Measurements from ENCODE around the gene CCDC138.

Gene CCDC138

GRCh38 chr2:108922141-108922915 lies 135.8 kb downstream of the CCDC138 start:
- no peak overlapping the region for H3K4me3 ChIP-seq (replicated peaks; ENCODE audit: low read depth, low read length)
- DNase-seq (ENCODE audit: extremely low read depth, low read depth), result no peak
- TF ChIP-seq CTCF (IDR thresholded peaks at IDR 0.05; ENCODE audit: low read depth, low read length, missing control alignments), result no peak

DNA sequence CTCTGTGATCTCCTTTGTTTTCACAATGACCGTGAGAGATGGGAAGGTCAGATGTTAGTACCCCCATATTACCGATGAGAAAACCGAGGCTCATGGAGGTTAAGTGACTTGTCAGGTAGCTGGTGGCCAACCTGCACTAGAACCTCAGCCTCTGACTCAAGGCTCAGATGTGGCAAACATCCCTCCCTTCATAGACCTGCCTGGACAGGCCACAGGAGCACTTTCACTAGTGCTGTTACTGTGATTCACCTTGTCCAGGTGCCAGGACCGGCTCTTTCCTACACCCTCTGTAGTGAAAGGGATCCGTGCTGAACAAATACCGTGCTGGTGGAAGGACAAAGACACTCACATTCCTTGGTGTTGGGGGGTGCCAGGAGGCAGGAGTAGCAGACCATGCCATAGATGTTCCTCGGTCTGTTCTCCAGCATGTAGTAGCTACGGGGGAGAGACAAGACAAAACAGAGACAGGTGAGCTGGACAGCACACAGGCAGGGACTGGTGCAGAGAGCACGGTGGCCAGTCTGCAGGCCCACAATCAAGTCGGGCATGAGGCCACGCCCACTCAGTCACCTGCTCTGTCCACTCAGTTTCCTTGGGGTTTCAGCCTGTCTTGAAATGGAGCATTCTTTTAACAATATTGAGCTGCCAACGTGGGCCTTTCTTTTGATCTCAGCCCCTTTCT lies 136.6 kb downstream of the CCDC138 start:
- TF ChIP-seq CTCF (IDR thresholded peaks at IDR 0.05; ENCODE audit: low read depth, low read length, missing control alignments), result no peak
- DNase-seq (ENCODE audit: extremely low read depth, low read depth), result no peak
- no peak overlapping the region for H3K4me3 ChIP-seq (replicated peaks; ENCODE audit: low read depth, low read length)

DNA sequence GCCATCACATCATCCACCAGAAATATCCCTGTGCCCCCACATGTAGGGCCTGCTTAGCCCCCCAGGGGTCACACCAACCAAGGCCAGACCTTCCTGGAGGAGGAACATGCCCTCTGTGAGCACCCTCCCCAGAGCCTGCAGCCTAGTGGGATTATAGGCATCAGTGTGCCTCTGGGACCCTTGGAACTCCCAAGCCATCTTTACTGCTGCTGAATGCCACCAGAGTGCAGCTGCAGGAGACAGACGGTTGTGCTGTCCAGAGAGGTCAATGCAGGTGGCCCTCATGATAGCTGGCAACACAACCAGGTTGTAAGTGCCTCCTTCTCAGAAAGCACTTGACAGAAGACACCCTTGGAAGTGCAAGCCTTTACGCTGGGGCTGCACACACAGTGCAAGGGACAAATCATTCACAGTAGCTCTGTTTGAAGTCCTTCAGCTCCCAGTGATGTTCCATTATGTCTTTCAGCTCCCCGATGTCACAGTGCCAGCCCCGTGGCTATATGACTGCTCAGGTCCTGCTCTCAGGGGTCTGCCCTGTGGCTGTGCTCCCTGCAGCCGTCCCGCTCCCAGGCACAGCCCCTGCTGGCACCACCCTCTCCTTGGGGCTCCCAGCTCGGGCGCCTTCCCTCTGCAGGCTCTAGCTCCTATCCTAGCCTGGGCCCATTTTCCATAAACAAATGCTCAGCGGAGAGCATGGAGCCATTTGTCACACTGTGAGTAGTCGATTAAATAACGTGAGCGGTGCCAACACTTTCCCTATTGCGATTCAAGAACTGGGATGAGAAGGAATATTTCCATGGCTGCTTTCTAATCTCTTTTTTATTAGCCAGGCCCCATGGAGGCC lies 137.4 kb downstream of the CCDC138 start:
- TF ChIP-seq CTCF (IDR thresholded peaks at IDR 0.05; ENCODE audit: low read depth, low read length, missing control alignments), result no peak
- DNase-seq (ENCODE audit: extremely low read depth, low read depth), result no peak
- no peak overlapping the region for H3K4me3 ChIP-seq (replicated peaks; ENCODE audit: low read depth, low read length)

GRCh38 chr2:108924580-108925251 lies 138.1 kb downstream of the CCDC138 start:
- H3K4me3 ChIP-seq (replicated peaks; ENCODE audit: low read depth, low read length), result no peak overlapping the region
- no peak for DNase-seq (ENCODE audit: extremely low read depth, low read depth)
- TF ChIP-seq CTCF (IDR thresholded peaks at IDR 0.05; ENCODE audit: low read depth, low read length, missing control alignments), result no peak

GRCh38 chr2:108925286-108925685 lies 138.7 kb downstream of the CCDC138 start:
- no peak overlapping the region for H3K4me3 ChIP-seq (replicated peaks; ENCODE audit: low read depth, low read length)
- TF ChIP-seq CTCF (IDR thresholded peaks at IDR 0.05; ENCODE audit: low read depth, low read length, missing control alignments), result no peak
- DNase-seq (ENCODE audit: extremely low read depth, low read depth), result no peak

- no peak for TF ChIP-seq CTCF (IDR thresholded peaks at IDR 0.05; ENCODE audit: low read depth, low read length, missing control alignments)
- DNase-seq (ENCODE audit: extremely low read depth, low read depth), result no peak
- no peak overlapping the region for H3K4me3 ChIP-seq (replicated peaks; ENCODE audit: low read depth, low read length)
Observed at GRCh38 chr2:108925735-108926134, 139.2 kb downstream of the CCDC138 start.
